HG02973 (cell line): ENCODE results near the gene C4orf50.

Experiments
- ATAC-seq: cut with Tn5 transposase; IDR thresholded peaks from one replicate; pipeline ENCODE4 v1.9.1; 2021; ENCODE audit warnings: moderate library complexity; ENCODE audit not compliant: unreplicated experiment

The C4orf50 gene

DNA sequence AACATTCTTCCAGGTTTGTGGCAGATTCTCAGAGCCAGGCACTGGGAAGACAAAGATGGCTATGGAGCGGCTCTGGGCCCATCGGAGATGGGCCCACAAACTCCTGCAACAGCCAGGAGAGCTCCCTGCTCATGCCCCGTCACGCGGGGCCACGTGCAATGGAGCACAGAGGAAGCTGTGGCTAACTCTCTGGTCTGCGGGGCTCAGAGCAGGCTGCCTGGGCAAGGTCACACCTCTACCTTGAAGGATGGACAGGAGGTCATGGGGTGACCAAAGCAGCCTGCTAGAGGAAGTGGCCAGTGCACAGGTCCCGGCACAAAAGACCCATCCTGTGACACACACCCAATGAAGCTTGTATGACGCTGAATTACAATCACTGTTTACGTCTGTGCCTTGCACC, 45.2 kb downstream of the C4orf50 start:
- ATAC-seq: no peak

GRCh38 chr4:5972571-5972970, 45.7 kb downstream of the C4orf50 start:
- ATAC-seq: no peak

- ATAC-seq: no peak
Observed at GRCh38 chr4:5971078-5971450, 47.2 kb downstream of the C4orf50 start.

GRCh38 chr4:5970381-5971077, 47.7 kb downstream of the C4orf50 start:
- no peak for ATAC-seq

GRCh38 chr4:5969777-5970176, 48.5 kb downstream of the C4orf50 start:
- ATAC-seq: no peak

DNA sequence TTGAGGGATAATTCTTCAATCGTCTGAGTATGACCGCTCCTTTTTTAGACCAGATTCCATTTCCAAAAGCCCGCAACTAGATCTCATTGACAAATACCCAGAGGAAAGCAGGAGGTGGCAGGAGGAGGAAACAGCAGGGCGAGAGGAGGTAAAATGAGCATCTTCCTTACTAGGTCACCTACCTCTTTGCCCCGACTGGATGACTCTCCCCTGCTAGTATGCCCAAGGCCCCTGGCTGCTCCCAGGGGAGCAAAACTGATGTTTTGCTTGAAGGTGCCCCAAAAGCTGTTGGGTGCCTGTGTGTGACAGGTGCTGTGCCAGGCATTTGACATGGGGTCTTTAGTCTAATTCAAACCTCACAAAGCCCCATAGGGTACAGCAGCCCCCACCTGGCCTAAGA, 48.9 kb downstream of the C4orf50 start:
- ATAC-seq: no peak

DNA sequence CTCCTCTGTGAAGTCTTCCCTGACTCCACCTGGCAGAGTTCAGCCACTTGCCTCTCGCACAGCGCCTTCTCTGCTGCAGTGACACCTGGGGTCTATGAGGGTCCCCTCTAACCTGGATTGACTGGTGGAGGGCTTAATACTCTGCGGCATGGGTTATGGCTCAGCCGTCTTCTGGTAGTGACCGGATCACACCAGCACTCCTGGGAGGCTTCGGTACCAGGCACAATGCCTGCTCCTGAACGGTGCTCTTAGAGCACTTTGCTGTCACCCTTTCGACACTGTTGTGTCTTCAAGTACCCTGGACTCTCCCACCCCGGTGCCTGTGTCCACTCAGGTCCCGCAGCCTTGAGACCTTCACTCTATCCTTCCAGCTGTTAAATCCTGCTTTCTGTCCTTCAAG, 50.0 kb downstream of the C4orf50 start:
- ATAC-seq: no peak

- no peak for ATAC-seq
Observed at GRCh38 chr4:5967783-5968182, 50.4 kb downstream of the C4orf50 start.

DNA sequence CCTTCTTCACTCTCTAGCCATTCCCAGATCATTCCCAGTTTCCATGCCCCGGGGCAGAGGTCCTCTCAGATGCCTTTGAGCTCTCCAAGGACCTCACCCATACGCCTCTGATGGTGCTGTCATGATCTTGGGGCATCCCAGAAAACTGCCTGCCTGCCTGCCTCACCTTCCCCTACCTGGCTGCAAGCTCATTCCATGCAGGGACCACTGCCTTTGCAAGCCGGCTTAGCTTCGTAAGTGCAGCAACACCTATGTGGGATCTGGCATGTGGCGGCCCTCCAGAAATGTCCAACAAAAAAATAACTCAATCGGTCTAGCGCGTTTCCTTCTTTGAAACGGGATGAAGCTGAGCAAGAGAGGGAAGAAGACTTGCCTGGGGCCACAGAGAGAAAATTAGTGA, 53.0 kb downstream of the C4orf50 start:
- no peak for ATAC-seq

DNA sequence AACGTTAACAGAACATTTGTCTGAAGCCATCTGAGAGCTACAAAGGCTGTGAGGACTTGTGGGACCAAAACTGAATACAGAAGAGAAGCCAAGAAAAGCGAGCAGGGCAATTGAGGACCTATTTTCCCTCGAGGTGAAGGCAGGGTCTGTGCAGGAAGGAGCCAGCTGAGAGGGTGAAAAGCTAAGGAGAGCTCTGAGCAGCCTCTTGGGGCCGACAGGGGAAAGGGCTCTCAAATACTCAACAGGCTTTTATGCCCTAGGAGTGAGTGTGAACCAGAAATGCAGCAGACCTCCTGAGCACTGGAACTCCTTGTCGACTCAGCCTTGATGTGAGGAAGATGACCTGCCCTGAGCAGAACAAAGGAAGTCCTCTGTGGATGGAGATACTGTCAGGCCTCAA, 54.2 kb downstream of the C4orf50 start:
- ATAC-seq: no peak

GRCh38 chr4:5963611-5964010, 54.6 kb downstream of the C4orf50 start:
- no peak for ATAC-seq

DNA sequence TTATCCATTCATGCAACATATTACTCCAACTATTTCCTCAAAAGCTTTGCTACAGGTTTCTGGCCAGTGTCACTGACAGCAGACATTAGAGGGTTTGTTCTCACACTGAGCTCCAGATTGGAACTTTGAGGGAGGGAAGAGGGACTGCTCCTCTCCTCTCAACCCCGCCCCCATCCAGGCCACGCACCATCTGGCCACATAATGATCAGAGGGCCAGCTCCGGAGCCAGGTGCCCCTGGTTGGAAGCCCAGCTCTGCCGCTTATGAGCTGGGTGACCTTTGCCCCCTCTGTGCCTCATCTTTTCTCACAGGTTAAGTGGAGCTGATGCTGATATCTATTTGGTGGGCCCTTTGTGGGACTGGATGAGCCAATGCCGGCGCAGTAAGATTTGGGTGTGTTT, 55.8 kb downstream of the C4orf50 start:
- no peak for ATAC-seq

- no peak for ATAC-seq
Observed at GRCh38 chr4:5960252-5960880, 57.9 kb downstream of the C4orf50 start.

GRCh38 chr4:5959211-5959982, 58.8 kb downstream of the C4orf50 start:
- no peak for ATAC-seq

DNA sequence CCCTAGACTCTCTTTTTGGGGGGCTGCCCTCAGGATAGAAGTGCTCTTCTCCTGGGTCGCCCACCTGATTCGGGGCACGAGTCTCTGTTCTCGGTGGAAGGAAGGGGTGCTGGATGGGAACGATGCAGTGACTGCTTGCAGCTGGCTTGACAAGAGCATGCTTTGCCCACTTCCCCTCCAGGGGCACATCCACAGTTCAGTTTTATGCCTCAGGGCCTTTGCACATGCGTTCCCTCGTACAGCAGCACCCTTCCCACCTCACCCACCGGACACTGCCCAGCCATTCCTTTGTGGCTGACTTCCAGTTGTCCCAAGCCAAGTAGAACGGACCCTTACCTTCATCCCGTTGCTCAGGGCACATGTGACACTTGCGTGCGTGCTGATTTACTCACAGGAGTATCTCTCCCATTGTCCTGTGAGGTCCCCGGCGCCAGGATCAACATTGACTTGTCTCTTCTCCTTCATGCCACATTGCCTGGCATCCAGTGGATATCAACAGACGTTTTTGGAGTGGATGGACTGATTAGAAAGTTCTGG, 60.0 kb downstream of the C4orf50 start:
- no peak for ATAC-seq

- ATAC-seq: no peak
Observed at GRCh38 chr4:5957076-5957475, 61.2 kb downstream of the C4orf50 start.

GRCh38 chr4:5956285-5957021, 61.8 kb downstream of the C4orf50 start:
- ATAC-seq: no peak

GRCh38 chr4:5955856-5956255, 62.4 kb downstream of the C4orf50 start:
- no peak for ATAC-seq

DNA sequence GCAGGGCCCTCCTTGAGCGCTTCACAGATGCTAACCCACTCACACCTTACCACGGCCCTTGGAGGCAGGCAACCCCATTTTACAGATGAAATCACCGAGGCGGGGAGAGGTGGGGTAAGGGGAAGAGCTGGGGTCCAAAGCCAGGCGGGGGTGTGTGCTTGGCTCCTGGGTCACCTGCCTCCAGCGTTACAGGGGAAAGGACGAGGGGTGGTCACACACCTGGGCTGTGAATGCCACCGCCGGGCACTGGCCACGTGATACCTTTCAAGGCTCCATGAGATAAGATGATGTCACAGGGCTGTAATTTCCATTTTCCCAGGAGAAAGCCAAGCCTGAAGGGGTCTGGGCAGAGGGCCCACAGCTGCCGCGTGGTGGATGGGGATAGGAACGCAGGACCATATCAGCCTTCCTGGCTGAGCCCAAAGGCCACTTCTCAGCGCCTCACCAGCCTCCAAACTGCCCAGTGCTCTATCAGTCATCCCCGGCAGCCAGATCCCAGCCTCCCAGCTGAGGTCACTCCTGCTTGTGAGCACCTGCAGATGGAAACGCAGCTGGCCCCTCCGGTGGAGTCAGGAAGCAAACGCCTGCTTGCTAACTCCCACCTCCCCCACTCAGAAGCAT, 62.9 kb downstream of the C4orf50 start:
- ATAC-seq: no peak

- no peak for ATAC-seq
Observed at GRCh38 chr4:5954056-5954760, 64.0 kb downstream of the C4orf50 start.
